ENCODE data around the gene C11orf52.
"Not testable (repeated sequence)": the region's sequence is repeated elsewhere in the genome, so short reads cannot be mapped to it uniquely, and the experiment has no call there.

The C11orf52 gene, protein sequence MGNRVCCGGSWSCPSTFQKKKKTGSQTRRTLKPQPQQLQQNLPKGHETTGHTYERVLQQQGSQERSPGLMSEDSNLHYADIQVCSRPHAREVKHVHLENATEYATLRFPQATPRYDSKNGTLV

DNA sequence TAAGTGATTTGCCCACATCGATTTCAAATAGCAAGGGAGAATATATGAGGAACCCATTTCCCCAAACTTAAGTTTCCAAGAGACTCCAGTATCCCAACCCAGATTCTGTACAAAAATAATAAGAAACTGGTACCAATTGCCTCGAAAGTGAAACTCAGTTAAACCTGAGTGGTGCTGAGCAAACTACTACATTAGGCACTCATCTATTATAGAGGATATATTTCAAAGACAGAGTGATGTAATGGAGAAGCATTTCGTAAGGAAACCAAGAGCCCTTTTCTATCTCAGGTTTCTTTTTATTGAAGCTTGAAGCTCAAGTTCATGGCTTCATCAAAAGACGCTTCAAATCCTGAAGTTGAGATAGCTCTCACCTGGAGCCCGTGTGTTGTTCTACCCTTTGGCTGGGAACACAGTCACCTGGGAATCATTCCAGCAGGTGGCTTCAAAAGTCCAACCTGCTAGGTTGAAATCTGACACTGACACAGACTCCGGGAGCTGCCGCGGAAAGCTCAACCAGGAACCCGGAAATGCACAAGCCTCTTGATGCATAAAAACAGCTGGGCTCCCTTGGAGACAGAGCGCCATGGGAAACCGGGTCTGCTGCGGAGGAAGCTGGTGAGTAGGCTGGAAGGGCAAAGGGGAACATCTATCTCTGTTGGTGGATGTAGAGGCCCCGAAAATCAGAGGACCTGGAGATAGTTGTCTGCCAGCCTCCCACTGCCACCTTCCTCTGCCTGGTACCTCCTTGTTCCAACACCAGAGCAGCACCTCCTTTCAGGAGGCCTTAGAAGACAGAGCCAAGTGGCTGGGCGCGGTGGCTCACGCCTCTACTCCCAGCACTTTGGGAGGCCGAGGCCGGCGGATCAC is at the start of gene C11orf52:
Gene C11orf52 (plus strand): TSS at position 524 of the 867 bp plus-strand sequence. CDS start 60 bp downstream, at position 584.
- FAIRE-seq: no peak

DNA sequence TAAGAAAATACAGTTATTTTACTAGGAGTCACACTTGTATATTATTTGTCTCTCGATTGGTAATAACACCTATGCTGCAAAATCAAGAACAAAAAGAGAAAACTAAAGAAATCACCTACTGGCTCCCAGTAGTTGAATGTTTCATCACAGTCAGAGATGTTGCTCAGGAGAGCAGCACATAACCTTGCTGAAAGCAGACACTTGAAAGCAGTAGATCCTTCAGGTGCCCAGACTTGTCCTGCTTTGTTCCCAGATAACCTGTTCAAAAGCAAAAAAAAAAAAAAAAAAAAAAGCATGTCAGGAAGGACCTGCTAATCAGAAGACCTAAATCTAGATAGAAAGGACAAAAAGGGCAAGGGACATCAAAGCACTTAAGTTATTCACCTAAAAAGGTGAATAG is 48.6 kb upstream of the C11orf52 start:
- no peak for FAIRE-seq

DNA sequence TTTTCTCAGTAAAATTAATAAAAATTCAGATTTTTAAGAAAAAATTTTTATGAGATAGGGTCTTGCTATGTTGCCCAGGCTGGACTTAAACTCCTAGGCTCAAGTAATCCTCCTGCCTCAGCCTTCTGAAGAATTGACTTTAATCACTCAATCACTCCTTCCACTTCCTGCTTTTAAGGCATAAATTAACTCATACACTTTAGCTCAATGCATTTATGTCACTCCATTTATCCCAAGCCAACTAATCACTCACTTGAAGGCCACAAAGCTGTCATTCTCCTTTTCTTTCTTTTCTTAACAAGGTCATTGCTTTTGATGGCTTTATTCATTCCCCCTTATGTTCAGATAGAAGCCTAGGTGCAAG is 48.2 kb upstream of the C11orf52 start:
- FAIRE-seq: no peak

DNA sequence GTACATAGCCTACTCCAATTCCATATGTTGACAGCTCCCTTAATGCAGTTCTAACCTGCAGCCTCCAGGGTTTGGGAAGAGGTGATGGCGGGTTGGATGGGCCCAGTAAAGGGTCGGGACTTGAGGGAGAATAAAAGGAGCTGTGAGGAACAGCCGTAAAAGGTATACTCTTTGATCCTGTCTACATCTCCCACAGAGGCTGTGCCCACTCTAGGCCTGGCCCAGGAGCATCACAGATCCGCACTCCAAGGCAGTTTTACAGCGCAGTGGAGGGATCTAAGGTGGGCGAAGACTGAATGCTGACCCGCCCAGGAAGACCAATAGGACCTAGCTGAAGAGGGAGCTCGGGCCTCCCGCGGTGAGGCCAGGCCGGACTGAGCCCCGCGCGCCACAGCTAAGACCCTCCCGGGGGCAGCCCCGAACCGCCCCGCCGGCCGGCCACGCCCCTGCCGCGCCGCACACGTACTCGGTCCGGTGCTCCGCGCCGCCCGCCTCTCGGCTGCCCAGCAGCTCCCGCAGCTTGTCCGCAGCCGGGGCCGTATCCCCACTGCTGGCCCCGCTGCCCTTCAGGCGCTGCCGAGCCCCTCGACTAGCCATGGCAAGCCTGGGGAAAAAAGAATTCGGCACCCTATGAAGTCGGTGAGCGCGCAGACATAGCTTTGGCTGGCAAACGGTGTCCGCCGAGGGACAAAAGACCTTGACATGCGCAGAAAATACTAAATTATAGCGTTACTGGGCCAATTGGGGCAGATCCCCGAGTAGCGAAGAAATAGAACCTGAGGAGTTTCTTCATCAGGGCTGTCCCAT is 47.6 kb upstream of the C11orf52 start, which contains the start of gene ALG9:
Gene ALG9 (minus strand): TSS at position 696 of the 807 bp plus-strand sequence. CDS start 99 bp downstream, at position 597.
- peak; percentile 29 for FAIRE-seq

DNA sequence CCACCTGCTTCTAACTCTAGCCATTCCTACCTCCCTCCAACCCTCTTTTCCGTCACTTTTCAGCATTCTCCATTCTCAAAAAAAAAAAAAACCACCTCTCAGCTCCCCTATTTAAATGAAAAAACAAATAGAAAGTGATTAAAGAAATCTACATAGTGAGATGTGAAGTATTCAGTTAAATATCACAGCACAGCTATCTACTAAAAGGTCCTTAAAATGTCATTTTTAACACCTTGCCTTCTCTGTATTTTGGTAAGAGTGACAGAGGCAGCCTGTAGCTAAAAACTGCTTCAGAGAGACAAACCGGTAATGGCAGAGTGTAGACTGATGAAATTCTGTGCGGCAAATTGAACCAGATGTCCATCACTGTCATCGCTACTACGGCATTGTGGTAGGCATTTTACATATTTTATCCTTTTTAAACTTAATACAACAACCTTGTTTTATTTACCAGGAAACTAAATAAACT is 47.0 kb upstream of the C11orf52 start:
- FAIRE-seq: no peak

DNA sequence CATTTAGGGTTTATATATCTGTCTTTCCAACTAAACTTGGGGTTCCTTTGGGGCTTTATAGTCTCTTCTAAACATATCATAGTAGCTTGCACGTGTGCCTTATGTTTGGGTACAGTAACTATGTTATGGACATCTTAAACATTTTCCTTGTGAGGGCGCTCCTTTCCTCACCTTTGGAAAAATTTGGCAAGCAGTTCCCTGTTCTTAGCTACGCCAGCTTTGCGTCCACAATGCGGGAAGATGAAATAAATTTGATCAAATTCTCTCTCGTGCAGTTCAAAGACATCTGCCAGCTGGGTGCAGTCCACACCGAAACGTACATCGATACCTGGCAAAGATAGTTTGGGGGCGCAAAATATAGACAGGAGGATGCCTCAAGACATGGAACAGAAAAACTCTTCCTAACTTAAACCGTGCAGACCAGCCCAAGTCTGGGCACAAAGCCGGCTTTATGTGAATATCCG is 40.3 kb upstream of the C11orf52 start:
- no peak for FAIRE-seq

DNA sequence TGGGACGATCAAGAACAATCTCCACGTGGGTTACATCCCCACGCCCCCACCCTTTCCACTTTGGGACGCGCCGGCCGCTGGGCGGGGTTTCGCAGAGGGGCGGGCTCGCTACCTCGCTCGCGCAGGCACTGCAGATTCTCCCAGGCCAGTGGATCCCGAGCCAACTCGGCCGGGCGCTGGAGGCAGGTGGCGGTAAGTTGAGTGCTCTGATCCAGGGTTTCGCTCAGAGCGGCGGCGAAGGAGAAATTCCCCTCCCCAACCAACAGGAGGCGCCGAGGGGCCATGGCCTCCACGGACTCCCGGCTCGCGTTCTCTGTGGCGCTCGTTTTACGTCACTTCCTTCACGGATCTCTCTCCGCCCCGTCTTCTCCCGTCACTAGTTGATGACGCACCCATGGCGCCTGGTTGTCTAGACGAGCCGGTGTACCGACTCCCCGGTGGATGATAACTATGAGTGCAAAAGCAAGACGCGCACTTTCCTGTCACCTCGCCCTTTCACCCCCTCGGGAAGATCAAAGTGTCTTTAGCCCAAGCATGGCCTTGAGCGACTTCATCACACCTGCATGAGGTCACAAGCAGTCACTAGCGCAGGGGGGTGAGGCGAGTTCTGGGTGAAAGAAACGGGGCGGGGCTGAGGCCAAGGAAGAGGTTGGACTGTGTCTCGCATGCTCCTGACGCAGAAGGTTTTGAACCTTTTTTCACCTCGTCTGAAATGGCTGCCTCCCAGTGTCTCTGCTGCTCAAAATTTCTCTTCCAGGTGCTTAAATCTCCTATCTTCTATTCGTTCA is 39.7 kb upstream of the C11orf52 start, which contains the start of the genes CFAP68 and FDXACB1:
Gene CFAP68 (plus strand): TSS at position 693 of the 788 bp plus-strand sequence. CDS start 20 bp downstream, at position 713.
Gene FDXACB1 (minus strand): TSS at position 317 of the 788 bp plus-strand sequence. CDS start 33 bp downstream, at position 284.
- FAIRE-seq: peak; percentile 91

DNA sequence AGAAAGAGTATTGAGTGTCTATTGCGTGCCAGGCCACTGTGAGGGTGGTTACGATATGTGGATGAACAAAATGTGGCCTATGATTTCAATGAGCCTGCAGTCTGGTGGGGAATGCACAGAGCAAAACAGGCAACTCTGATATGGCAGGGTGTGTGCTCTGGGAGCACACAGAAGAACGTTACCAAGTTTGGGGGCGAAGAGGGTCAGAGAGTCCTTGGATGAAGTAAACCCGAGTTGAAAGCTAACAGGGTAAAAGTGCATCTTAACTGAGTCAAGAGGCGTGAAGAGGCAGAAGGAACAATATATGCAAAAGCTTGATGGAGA is 39.1 kb upstream of the C11orf52 start:
- no peak for FAIRE-seq

DNA sequence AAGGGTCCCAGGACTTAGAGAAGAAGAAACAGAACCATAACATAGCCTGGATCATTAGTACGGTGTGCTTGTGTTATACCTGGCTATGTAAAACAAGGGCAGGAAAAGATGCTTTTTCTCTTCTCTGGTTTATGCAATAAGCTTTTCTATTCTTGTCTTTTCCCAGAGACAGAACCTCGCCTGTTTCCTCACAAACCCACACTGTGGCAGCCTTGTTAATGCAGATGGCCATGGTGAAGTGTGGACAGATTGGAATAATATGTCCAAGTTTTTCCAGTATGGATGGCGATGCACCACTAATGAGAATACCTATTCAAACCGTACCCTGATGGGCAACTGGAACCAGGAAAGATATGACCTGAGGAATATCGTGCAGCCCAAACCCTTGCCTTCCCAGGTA is 36.5 kb upstream of the C11orf52 start:
- FAIRE-seq: no peak

DNA sequence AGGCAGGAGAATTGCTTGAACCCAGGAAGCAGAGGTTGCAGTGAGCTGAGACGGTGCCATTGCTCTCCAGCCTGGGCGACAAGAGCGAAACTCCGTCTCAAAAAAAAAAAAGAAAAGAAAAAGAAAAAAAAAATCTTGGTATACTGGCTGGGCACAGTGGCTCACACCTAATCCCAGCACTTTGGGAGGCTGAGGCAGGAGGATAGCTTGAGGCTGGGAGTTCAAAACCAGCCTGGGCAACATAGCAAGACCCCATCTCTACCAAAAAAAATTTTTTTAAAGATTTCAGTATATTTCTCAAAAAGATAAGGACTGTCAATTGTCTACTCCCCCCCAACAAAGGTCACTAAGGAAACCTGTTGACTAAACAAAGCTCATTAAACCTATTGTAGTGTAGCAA is 33.7 kb upstream of the C11orf52 start:
- not testable (repeated sequence) for FAIRE-seq

DNA sequence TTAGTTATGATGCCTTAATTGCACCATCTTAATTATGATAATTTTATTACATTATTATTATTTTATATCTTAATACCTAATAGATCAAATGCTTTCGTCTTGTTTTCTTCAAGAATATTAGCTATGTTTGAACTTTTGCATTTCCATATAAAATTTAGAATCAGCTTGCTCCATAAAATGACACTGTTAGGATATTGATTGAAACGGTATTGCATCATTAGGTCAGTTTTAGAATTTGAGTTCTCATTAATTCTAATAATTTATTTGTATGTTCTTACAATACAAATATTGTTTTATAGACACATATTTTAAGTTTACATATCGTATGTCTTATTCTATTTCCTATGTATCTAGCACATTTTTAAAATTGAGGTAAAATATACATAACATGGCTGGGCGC is 32.7 kb upstream of the C11orf52 start:
- FAIRE-seq: peak; percentile 21

DNA sequence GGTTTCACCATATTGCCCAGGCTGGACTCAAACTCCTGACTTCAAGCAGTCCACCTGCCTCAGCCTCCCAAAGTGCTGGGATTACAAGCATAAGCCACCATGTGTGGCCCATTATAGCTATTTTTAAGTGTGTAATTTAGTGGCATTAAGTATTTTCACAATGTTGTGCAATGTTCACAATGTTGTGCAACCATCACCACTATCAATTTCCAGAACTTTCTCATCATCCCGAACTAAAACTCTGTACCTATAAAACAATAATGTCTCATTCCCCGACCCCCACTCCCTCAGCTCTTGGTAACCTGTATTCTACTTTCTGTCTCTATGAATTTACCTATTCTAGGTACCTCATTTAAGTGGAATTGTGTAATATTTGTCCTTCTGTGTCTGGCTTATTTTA is 31.9 kb upstream of the C11orf52 start:
- FAIRE-seq: no peak

DNA sequence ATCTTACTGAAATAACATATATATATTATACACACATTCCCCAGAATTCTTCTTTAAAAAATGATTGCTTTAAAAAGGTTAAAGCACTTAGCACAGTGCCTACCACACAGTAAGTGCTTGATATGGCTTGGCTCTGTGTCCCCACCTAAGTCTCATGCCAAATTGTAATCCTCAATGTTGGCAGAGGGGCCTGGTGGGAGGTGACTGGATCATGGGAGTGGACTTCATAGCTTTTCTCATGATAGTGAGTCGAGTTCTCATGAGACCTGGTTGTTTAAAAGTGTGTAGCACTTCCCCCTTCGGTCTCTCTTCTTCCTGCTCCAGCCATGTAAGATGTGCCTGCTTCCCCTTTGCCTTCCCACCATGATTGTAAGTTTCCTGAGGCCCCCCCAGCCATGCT is 13.3 kb upstream of the C11orf52 start:
- FAIRE-seq: no peak

DNA sequence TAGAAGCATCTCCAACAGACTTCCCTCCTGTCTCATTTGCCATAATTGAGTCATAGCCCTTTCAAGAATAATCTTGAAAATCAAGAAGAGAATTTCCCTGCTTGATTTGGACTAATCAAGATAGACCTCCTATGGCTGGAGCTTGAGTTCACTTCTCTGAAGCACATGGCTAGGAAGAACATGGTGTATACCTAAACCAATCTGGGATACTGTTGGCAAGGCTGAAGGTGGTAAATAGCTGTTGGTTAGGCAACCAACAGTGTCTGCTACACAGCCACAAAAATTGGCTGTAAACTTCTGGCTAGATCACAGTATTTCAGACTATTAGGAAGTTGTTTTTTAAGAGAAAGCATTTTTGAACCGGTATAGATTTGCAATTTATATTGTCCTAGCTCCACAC is 12.0 kb upstream of the C11orf52 start:
- no peak for FAIRE-seq

DNA sequence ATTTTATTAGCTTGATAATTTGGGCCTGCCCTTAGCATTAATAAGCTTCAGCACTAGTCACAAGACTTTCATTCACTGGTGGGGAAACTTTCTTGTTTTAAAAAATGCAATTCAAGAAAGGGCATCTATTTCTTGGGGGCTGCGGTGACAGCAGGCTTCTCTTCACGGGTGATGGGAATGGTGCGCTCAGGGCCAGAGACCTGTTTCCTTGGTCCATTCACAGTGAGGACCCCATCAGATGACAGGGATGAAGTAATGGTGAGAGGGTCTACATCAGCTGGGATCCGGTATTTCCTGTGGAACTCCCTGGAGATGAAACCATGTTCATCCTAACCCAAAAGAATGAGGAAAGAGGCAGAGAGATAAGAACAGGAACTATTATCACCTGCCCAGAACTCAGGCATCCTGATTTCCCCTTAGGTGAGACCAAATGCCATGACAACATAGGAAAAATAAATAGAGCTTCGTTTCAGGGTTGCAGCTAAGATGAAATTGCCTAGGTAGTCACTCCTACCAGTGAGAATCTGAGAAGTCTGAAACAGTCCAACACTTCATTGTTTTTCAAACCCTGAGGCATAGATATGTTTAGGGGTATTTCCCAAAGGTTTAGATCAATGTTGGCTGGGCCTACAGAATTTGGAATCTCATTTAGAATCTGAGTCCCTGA is 9.9 kb upstream of the C11orf52 start:
- no peak for FAIRE-seq

DNA sequence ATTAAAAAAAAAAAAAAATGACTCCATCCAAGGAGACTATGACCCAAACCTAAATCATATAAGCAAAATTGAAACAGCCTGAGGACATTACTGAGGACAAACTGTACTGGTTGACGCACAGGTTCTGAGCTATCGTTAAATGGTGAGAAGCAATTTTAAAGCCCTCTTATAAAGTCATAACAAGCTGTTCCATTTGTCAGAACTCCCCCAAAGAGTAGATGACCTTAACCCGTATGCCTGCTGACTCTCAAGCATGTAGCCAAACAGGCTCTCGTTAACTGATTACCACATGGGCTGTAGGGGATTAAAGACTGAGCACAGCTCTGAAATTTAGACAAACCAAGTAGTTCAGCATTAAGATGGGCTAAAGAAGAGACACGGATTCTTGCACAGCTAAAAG is 9.3 kb upstream of the C11orf52 start:
- no peak for FAIRE-seq

DNA sequence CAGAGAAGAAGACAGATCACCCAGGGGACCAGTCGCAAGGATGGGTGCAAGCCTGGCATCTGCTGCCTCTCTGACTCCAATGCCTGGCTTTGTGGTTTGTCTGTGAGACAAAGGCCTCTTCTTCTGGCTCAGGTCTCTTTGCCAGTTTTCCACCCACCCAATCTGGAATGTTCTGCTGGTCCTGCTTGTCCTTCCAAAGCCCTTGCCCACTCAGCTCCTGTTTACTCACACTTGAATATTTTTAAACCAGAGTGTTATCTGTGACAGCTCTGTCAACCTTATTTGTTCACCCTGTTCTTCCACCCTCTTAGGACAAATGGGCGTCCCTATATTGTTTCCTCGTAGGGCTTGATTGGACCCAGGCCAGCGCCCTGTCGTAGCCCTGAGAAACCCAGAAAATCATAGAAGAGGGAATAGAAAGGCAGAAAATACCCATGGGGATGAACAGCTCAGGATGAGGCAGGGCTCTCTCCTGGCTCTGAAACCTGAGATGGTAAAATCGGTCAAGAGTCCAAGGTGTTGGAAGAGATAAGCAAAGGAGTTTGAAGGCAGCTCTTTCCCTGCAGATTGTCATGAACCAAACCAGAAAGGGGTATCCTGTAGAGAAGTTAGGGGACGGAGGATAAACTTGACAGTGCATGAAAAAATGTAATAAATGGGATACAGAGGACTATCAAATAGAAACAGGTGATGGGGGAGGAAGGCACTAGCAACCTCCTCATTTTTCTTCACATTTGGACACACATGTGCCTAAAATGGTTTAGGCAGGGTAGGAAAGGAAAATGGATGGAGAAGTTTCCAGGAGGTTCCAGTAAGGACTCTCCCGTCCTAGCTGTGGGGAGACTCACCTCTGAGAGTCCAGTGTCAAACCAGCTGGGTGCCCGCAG is 7.8 kb upstream of the C11orf52 start:
- no peak for FAIRE-seq

DNA sequence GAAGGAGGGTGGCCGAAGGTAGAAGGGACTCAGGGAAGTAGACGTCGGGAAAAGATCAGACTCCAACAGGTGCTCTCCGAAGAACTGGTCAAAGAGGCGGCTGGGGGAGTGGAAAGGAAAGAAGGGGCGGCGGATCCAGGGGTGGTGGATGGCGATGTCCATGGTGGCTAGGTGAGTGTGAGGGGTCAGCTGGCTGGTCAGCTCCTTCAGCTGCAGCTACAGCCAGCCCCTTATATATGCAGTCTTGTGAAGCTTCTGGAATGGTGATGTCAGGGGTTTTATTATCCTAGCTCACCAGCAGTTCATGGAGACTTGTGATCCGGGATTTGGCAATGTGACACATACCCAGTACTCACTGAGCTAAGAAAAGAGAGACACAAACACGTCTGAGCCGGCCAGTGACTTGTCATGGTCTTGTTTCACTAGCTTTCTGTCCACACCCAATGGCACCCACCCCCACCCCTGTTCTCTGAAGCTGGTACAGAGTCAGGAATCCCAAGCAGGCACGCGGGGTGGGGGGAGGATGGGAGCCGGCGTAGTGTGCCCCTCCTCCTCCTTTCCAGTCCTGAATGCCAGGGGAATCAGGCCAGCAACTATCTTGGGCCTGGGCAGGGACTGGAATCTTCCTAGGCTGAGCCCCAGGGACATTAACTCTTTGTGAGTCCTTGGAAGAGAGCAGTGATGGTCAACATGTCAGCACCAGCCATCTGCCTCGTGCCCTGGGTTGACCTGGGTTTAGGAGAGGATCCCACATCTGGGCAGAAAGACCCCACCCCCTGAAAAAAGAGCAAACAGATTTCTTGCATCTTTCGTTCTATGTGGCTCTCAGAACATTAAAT is 6.9 kb upstream of the C11orf52 start, which contains the start of gene CRYAB:
Gene CRYAB (minus strand): TSS at position 208 of the 839 bp plus-strand sequence. CDS start 46 bp downstream, at position 162.
- FAIRE-seq: no peak

DNA sequence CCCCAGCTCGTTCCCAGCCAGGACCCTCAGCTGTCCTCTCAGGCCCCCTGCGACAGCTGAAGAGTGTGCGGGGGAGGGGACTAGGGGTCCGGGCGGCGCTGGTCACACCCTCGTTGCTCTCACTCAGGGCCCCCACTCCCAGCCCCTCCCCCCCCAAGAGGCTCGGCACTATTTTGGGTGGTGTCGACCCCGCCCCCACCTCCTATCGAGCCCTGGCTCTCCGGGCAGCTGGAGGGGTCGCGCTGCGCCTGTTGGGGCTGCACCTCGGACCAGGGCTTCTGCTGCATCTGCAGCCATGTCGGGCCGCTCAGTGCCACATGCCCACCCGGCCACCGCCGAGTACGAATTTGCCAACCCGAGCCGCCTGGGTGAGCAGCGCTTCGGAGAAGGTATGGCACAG is 6.2 kb upstream of the C11orf52 start, which contains the start of gene HSPB2:
Gene HSPB2 (plus strand): TSS at position 200 of the 400 bp plus-strand sequence. CDS start 96 bp downstream, at position 296.
- FAIRE-seq: no peak
